OCI-LY7 (cell line): ENCODE data around the gene NEURL4. TPM values are rescaled to one million over a fixed set of nuclear protein-coding genes. Genes with fewer than 3 reads are reported as not detected.
"Not testable (repeated sequence)": the region's sequence is repeated elsewhere in the genome, so short reads cannot be mapped to it uniquely, and the experiment has no call there.

Experiments
- BruUV-seq: library from RNA; stranded (reverse); fragments of 400-500 nt; replicated peaks from 2 replicates; lab custom pipeline; 2021; lab: Mats Ljungman, UMichigan
- CTCF ChIA-PET: fragments of 300-600 bp; sonication (Branson Sonifier 250); formaldehyde crosslinking; loops from one replicate; lab custom pipeline; 2022; ENCODE audit warnings: antibody characterized with exemption; ENCODE audit not compliant: unreplicated experiment; lab: Charles Lee
- POLR2A ChIA-PET: fragments of 300-600 bp; sonication (Branson Sonifier 250); formaldehyde crosslinking; loops from one replicate; lab custom pipeline; 2022; ENCODE audit warnings: antibody characterized with exemption; lab: Charles Lee
- DNase-seq: peaks from one replicate; pipeline ENCODE4 v3.0.0-alpha.2; 2015; ENCODE audit warnings: low spot score
- H2AFZ ChIP-seq: fragments of 200-600 bp; sonication (generic), shearing (Covaris generic); 2 replicates; pipeline ENCODE4 v1.6.1; 2014; ENCODE audit warnings: mild to moderate bottlenecking, antibody characterized with exemption, low read length, moderate library complexity
- H3K27ac ChIP-seq: fragments of 200-600 bp; sonication (generic); 2 replicates; pipeline ENCODE4 v1.5.1; 2014; ENCODE audit warnings: mixed run types, low read depth, mild to moderate bottlenecking, moderate library complexity, low read length, inconsistent platforms; ENCODE audit not compliant: poor library complexity, severe bottlenecking
- H3K36me3 ChIP-seq: fragments of 200-600 bp; sonication (generic); 2 replicates; pipeline ENCODE4 v1.6.1; 2014; ENCODE audit warnings: mild to moderate bottlenecking, antibody characterized with exemption, low read length, moderate library complexity, mixed read lengths; ENCODE audit not compliant: insufficient read depth
- H3K4me1 ChIP-seq: fragments of 200-600 bp; sonication (generic); 2 replicates; pipeline ENCODE4 v1.5.1; 2014; ENCODE audit warnings: mild to moderate bottlenecking, low read length; ENCODE audit not compliant: insufficient read depth, poor library complexity, severe bottlenecking
- H3K4me2 ChIP-seq: fragments of 200-600 bp; sonication (generic); 2 replicates; pipeline ENCODE4 v1.6.1; 2014; ENCODE audit warnings: mild to moderate bottlenecking, low read length
- H3K4me3 ChIP-seq: fragments of 200-600 bp; sonication (generic); 2 replicates; pipeline ENCODE4 v1.5.1; 2014; ENCODE audit warnings: mild to moderate bottlenecking, low read depth, low read length; ENCODE audit not compliant: poor library complexity, severe bottlenecking
- H3K79me2 ChIP-seq: fragments of 200-600 bp; sonication (generic); 2 replicates; pipeline ENCODE4 v1.6.1; 2016; ENCODE audit warnings: low read depth, mild to moderate bottlenecking, low read length, moderate library complexity, mixed read lengths; ENCODE audit not compliant: insufficient read depth
- H3K9me2 ChIP-seq: fragments of 200-600 bp; sonication (generic); 2 replicates; pipeline ENCODE4 v1.6.1; 2016; ENCODE audit warnings: mild to moderate bottlenecking, low read length, mixed read lengths; ENCODE audit not compliant: insufficient read depth
- H3K9me3 ChIP-seq: fragments of 200-600 bp; sonication (generic); 2 replicates; pipeline ENCODE4 v1.6.1; 2014; ENCODE audit warnings: mild to moderate bottlenecking, mixed run types, low read length, mixed read lengths
- H4K20me1 ChIP-seq: fragments of 200-600 bp; sonication (generic); 2 replicates; pipeline ENCODE4 v1.6.1; 2014; ENCODE audit warnings: mild to moderate bottlenecking, antibody characterized with exemption, low read length, moderate library complexity, mixed read lengths; ENCODE audit not compliant: insufficient read depth
- CTCF ChIP-seq: fragments of 200-600 bp; sonication (generic); conservative IDR thresholded peaks from 2 replicates; pipeline ENCODE4 v1.5.1; 2014; ENCODE audit warnings: mild to moderate bottlenecking, antibody characterized with exemption, low read length, moderate library complexity, mixed read lengths
- EZH2phosphoT487 ChIP-seq: fragments of 200-600 bp; sonication (generic); IDR thresholded peaks from 2 replicates; pipeline ENCODE4 v1.6.1; 2018; ENCODE audit warnings: low read depth, borderline replicate concordance, mild to moderate bottlenecking, mixed run types, antibody characterized with exemption, low read length, moderate library complexity, mixed read lengths
- intact Hi-C: fragments of 100-400 bp; cut with micrococcal nuclease; formaldehyde crosslinking; loops from one replicate; pipeline ENCODE4 v1.10.0; 2022; ENCODE audit not compliant: unreplicated experiment
- total RNA-seq, 2 experiments: library from RNA; depleted of rRNA in 1 of 2; stranded (reverse); fragments of >200 nt in 1 of 2; shearing (Covaris generic) in 1 of 2; gene quantifications; 2 replicates each; pipeline ENCODE4 v1.2.3, GENCODE V29; 2014 to 2022

Gene NEURL4
- total RNA-seq, 2 experiments from 2014 or later, result 34.7 to 66.8 TPM

- no peak overlapping the region for H3K4me3 ChIP-seq
- no peak overlapping the region for H3K4me2 ChIP-seq
- POLR2A ChIA-PET, result interaction anchor here (0.6 kb wide), 1 partner anchor 77 kb away, joined by 3 read pairs; no protein-coding TSS in a partner anchor
- no peak overlapping the region for H2AFZ ChIP-seq
- BruUV-seq, result no TSS peak
- intact Hi-C loops, result no loop called here
- no peaks in the 10 kb centered on the region for H3K79me2 ChIP-seq
- H3K9me3 ChIP-seq, result no peaks in the 10 kb centered on the region
- H3K4me1 ChIP-seq, result no peaks in the 10 kb centered on the region
- DNase-seq, result no peak
- CTCF ChIA-PET, result interaction anchor here (1.0 kb wide), 1 partner anchor 64 kb away, joined by 3 read pairs; the partner anchor contains the start of gene TMEM102
- H3K27ac ChIP-seq, result no peak overlapping the region
- no peaks in the 10 kb centered on the region for H3K36me3 ChIP-seq
- no peaks in the 10 kb centered on the region for H3K9me2 ChIP-seq
- H4K20me1 ChIP-seq, result no peaks in the 10 kb centered on the region
- TF ChIP-seq EZH2phosphoT487 (no peak), CTCF (no peak)
Measured at GRCh38 chr17:7370853-7371252, 41.7 kb upstream of the NEURL4 start.

DNA sequence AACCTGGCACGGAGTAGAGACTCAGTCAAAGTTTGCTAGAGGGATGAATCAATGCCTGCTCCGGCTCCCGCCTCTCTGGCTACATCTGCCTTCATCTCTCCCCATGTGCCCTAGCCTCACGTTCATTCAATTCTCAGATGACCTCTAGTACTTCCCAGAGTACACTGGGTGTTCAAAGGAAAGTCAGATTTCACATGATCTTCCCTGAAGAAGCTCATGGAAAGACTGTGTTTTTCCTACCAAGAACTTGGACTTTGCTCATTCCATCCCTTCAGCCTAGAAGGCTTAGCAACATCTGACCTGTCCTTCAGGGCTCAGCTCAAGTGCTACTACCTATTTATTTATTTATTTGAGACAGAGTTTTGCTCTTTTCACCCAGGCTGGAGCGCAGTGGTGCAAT lies 40.7 kb upstream of the NEURL4 start:
- Histone ChIP-seq H3K9me3 (no peaks in the 10 kb centered on the region), H3K9me2 (no peaks in the 10 kb centered on the region), H2AFZ (no peak overlapping the region), H3K4me3 (no peak overlapping the region), H3K36me3 (no peaks in the 10 kb centered on the region), H3K4me2 (no peak overlapping the region), H3K4me1 (no peaks in the 10 kb centered on the region), H3K27ac (no peak overlapping the region), H3K79me2 (no peaks in the 10 kb centered on the region), H4K20me1 (no peaks in the 10 kb centered on the region)
- intact Hi-C loops, result no loop called here
- no peak for DNase-seq
- no TSS peak for BruUV-seq
- TF ChIP-seq EZH2phosphoT487 (no peak), CTCF (no peak)
- POLR2A ChIA-PET, result no interaction called here
- CTCF ChIA-PET, result no interaction called here

DNA sequence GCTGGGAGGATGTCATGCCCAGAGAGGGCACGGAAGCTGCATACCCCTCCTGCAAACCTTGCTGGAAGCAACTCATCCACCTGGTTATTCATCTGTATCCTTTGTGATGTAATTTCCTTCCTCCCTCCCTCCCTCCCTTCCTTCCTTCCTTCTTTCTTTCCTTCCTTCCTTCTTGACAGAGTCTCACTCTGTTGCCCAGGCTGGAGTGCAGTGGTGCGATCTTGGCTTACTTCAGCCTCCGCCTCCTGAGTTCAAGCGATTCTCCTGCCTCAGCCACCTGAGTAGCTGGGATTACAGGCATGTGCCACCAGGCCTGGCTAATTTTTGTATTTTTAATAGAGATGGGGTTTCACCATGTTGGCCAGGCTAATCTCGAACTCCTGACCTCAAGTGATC lies 39.5 kb upstream of the NEURL4 start:
- CTCF ChIA-PET, result not testable (repeated sequence)

More for the DNA sequence above, 39.5 kb upstream of the NEURL4 start:
- H2AFZ ChIP-seq, H3K4me1 ChIP-seq, H3K4me2 ChIP-seq, BruUV-seq, H3K36me3 ChIP-seq, intact Hi-C loops, H3K27ac ChIP-seq, H3K4me3 ChIP-seq, H3K9me2 ChIP-seq, H3K9me3 ChIP-seq, H3K79me2 ChIP-seq, H4K20me1 ChIP-seq, DNase-seq, POLR2A ChIA-PET: not testable (repeated sequence)
